ENCODE data around the gene ZDHHC21.

- TF ChIP-seq CTCF (IDR thresholded peaks at IDR 0.05; ENCODE audit: extremely low read depth in 1 of 2, insufficient read depth in 1 of 2, low read depth in 1 of 2, low read length in 2 of 2) (no peak), POLR2A (IDR thresholded peaks at IDR 0.05; ENCODE audit: low read depth, low read length) (no peak), EZH2 (IDR thresholded peaks at IDR 0.05; ENCODE audit: borderline replicate concordance, low read depth, low read length, severe bottlenecking) (no peak), GATA2 (IDR thresholded peaks at IDR 0.05; ENCODE audit: insufficient read depth, insufficient read length, low read depth, low read length) (no peak), MAX (IDR thresholded peaks at IDR 0.05; ENCODE audit: insufficient read depth, insufficient read length) (no peak), JUN (IDR thresholded peaks at IDR 0.05; ENCODE audit: borderline replicate concordance, insufficient read depth, insufficient read length, low read depth) (no peak), MYC (IDR thresholded peaks at IDR 0.05; ENCODE audit: low read depth, low read length) (no peak), POLR2AphosphoS5 (IDR thresholded peaks at IDR 0.05; ENCODE audit: insufficient read depth, low read depth, low read length) (no peak), FOS (IDR thresholded peaks at IDR 0.05; ENCODE audit: borderline replicate concordance, insufficient read depth, low read length) (no peak)
Measured at GRCh38 chr9:14671377-14671776, 21.9 kb downstream of the ZDHHC21 start.
